Dermis lymphatic vessel endothelial cell (primary cell): ENCODE measurements around the gene BMF. TPM values are rescaled to one million over a fixed set of nuclear protein-coding genes. Genes with fewer than 3 reads are reported as not detected.

Experiments used
- total RNA-seq: library from RNA; depleted of rRNA; stranded (reverse); fragments of >200 nt; gene quantifications from 2 replicates; pipeline ENCODE4 v1.2.1, GENCODE V29; 2014

BMF gene, protein sequence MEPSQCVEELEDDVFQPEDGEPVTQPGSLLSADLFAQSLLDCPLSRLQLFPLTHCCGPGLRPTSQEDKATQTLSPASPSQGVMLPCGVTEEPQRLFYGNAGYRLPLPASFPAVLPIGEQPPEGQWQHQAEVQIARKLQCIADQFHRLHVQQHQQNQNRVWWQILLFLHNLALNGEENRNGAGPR
- 4.3 and 5.4 TPM in 2 replicates for total RNA-seq

DNA sequence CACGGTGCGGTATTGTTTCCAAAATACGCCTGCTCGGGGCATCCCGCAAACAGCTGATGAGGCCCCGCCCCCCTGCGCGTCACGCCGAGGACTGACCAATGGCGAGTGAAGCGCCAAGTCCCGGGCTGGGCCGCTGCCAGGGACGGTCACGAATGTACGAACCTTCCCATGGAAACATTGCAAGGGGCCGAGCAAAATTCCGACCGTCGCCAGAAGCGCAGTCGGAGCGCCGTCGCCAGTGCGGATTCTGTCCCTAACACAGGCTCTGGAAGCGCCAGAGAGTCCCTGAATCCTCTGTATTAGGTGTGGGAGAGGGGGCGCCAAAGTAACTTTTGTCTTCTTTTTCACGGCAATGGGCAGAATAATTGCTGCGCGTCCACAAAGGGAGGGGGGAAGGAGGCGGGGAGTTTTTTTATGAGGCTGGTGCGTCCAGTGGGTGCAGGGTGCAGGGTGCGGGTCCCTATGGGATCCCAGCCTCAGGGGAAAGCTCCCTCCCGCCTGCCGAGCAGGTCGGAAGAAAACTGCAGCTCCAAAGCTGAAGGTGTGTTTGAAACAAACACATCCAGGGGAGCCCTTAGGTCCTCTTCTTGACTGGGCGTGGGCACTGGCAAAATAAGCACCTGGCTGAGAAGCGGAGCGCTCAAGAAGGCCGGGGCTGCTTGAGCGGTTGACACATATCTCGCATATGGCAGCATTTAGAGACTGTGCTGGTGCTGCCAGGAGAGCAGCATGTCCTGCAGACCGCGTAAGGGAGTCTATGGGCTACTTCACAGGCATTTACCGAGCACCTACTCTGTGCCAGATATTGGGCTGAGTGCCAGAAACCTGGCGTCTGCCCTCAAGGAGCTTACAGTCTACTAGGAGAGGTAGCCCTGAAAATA is at the start of gene BMF:
Gene BMF, minus strand, starts transcription at position 25 of the 881 bp plus-strand sequence. CDS start 2,793 bp downstream, outside the sequence.

DNA sequence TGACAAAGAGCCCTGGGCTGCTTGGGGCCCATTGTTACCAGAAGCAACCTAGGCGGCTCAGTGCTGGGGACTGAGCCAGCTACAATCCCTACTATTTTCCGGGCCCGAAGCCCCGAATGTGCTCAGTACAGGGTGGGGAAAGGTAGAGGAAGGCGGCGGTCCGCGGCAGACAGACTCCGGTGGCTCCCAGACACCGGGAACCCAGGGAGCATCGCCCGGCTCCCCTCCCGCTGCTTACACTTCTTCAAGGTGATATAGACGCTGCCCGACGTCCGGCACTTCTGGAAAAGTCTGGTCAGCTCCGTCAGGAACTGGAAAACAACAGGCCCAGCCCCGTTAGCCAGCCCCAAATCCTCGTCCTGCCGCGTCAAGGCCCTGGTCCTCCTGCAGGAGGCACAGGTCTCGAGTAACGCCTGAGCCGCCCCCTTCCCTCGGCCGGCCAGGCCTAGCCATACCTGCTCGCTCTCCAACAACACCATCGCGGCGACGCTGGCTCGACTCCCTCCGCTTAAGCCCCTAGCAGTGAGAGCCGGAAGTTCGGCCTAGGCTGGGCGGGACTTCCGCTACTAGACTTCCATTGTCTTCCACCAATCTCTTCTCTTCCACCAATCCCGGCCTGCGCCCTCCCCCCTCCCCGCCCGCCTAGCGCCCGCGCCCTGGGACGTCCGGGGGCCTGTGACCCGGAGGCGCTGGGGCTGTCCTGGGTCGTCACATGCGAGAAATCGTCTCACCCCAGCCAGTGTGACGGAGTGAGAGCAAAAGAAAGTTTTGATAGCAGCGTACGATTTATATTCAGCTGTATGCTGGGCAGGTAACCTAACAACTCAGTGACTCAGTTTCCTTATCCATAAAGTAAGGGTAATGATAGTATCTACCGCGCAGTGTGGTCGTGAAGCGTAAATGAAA is 69.8 kb downstream of the BMF start, which contains the start of gene SRP14:
Gene SRP14, minus strand, starts transcription at position 544 of the 906 bp plus-strand sequence. Its CDS starts 65 bp downstream, at position 479.

Other genes with a start within 250 kb of the BMF start
- 7.4 and 8.0 TPM in 2 replicates for gene GPR176, start 188.6 kb downstream of the BMF start, total RNA-seq
- 25.2 and 28.9 TPM in 2 replicates for gene EIF2AK4, start 174.8 kb downstream of the BMF start, total RNA-seq
- gene SRP14, start 69.7 kb downstream of the BMF start, total RNA-seq, result 153 and 183 TPM in 2 replicates
- gene BUB1B, start 52.2 kb upstream of the BMF start, total RNA-seq, result 4.6 and 5.1 TPM in 2 replicates
- gene PAK6, start 130.2 kb upstream of the BMF start, total RNA-seq, result not detected in 2 replicates
- gene ANKRD63, start 174.2 kb upstream of the BMF start, total RNA-seq, result not detected in 2 replicates
- 0.11 TPM in 1 of 2 replicates, not detected in the other for gene PLCB2, start 199.1 kb upstream of the BMF start, total RNA-seq
- 17.6 and 28.2 TPM in 2 replicates for gene INAFM2, start 214.8 kb upstream of the BMF start, total RNA-seq
- 11.8 and 12.4 TPM in 2 replicates for gene CCDC9B, start 232.1 kb upstream of the BMF start, total RNA-seq
- gene PHGR1, start 242.2 kb upstream of the BMF start, total RNA-seq, result not detected in 2 replicates
- under 0.01 and 0.09 TPM in 2 replicates for gene DISP2, start 249.3 kb upstream of the BMF start, total RNA-seq